Caco-2 (cell line): ENCODE results near the gene BCO2. TPM values are rescaled to one million over a fixed set of nuclear protein-coding genes. Genes with fewer than 3 reads are reported as not detected.

Experiments used
- BruUV-seq: library from RNA; stranded (reverse); fragments of 400-500 nt; replicated peaks from 2 replicates; lab custom pipeline; 2021; lab: Mats Ljungman, UMichigan
- CTCF ChIA-PET: fragments of 300-600 bp; sonication (Branson Sonifier 250); formaldehyde crosslinking; loops from one replicate; lab custom pipeline; 2022; ENCODE audit warnings: antibody characterized with exemption; lab: Charles Lee
- POLR2A ChIA-PET: fragments of 300-600 bp; sonication (Branson Sonifier 250); formaldehyde crosslinking; loops from one replicate; lab custom pipeline; 2022; ENCODE audit warnings: antibody characterized with exemption; lab: Charles Lee
- DNase-seq, 2 experiments: peaks; one replicate each; pipeline versions ENCODE4 v3.0.0 to v3.0.0-alpha.2; 2020 to 2022
- H3K27me3 ChIP-seq: replicated peaks from 2 replicates; pipeline ENCODE4 v1.6.0; 2011; ENCODE audit warnings: low read length; ENCODE audit not compliant: control insufficient read depth, insufficient read depth
- H3K36me3 ChIP-seq: 2 replicates; pipeline ENCODE4 v1.5.1; 2011; ENCODE audit warnings: low read length; ENCODE audit not compliant: control insufficient read depth, insufficient read depth
- H3K4me1 ChIP-seq: fragments of 250-450 bp; sonication (Bioruptor Pico); 2 replicates; pipeline ENCODE4 v1.5.1; 2020; ENCODE audit warnings: mild to moderate bottlenecking
- H3K4me3 ChIP-seq: 2 replicates; pipeline ENCODE4 v1.5.1; 2011; ENCODE audit warnings: low read depth, mild to moderate bottlenecking, control low read depth, low read length
- H3K9me3 ChIP-seq: fragments of 250-450 bp; sonication (Bioruptor Pico); 2 replicates; pipeline ENCODE4 v1.5.1; 2020; ENCODE audit warnings: mild to moderate bottlenecking, moderate library complexity
- H3K27ac Mint-ChIP-seq: one replicate; pipeline ENCODE4 v1.8.0; 2022; ENCODE audit warnings: mixed read lengths; ENCODE audit not compliant: unreplicated experiment
- H3K27me3 Mint-ChIP-seq: one replicate; pipeline ENCODE4 v1.8.0; 2022; ENCODE audit warnings: mixed read lengths; ENCODE audit not compliant: insufficient read depth, unreplicated experiment
- H3K36me3 Mint-ChIP-seq: one replicate; pipeline ENCODE4 v1.8.0; 2022; ENCODE audit warnings: mild to moderate bottlenecking, mixed read lengths; ENCODE audit not compliant: insufficient read depth, unreplicated experiment
- H3K4me1 Mint-ChIP-seq: one replicate; pipeline ENCODE4 v1.8.0; 2022; ENCODE audit warnings: low read depth, mixed read lengths; ENCODE audit not compliant: unreplicated experiment
- H3K4me3 Mint-ChIP-seq: one replicate; pipeline ENCODE4 v1.8.0; 2022; ENCODE audit warnings: mild to moderate bottlenecking, moderate library complexity, mixed read lengths; ENCODE audit not compliant: unreplicated experiment
- H3K9me3 Mint-ChIP-seq: one replicate; pipeline ENCODE4 v1.8.0; 2022; ENCODE audit warnings: mixed read lengths; ENCODE audit not compliant: unreplicated experiment
- CTCF ChIP-seq, 2 experiments: fragments of 200-600 bp in 1 of 2; IDR thresholded peaks; 1 replicate in 1 of 2; 2 replicates in 1 of 2; pipeline versions ENCODE4 v1.5.1 to v1.8.0; 2011 to 2022; ENCODE audit warnings: antibody characterized with exemption in 1 of 2, control low read depth in 1 of 2, inconsistent platforms in 1 of 2, low read depth in 1 of 2, low read length in 1 of 2, mild to moderate bottlenecking in 1 of 2, moderate library complexity in 1 of 2; ENCODE audit not compliant: insufficient read depth in 1 of 2, severe bottlenecking in 1 of 2, unreplicated experiment in 1 of 2
- intact Hi-C: fragments of 100-400 bp; cut with micrococcal nuclease; formaldehyde crosslinking; loops from one replicate; pipeline ENCODE4 v1.10.0; 2022; ENCODE audit not compliant: unreplicated experiment
- total RNA-seq: library from RNA; stranded (reverse); gene quantifications from 2 replicates; pipeline ENCODE4 v1.2.3, GENCODE V29; 2022

Gene BCO2
- total RNA-seq, 1 experiment from 2014 or later = 2.2 TPM

- no peaks in the 10 kb centered on the region for H3K9me3 Mint-ChIP-seq
- CTCF ChIA-PET = interaction anchor here (0.5 to 1.2 kb wide), 3 partner anchors 9 to 162 kb away, joined by 3 to 5 read pairs (median 3); partner anchors contain the start of gene BCO2
- H3K27ac Mint-ChIP-seq = peak overlapping the region; percentile 23
- no peaks in the 10 kb centered on the region for H3K36me3 ChIP-seq
- no peak overlapping the region for H3K4me3 ChIP-seq
- H3K9me3 ChIP-seq = no peaks in the 10 kb centered on the region
- DNase-seq = peak; percentile 39 to 62
- no TSS peak for BruUV-seq
- TF ChIP-seq CTCF (IDR thresholded peaks at IDR 0.05; ENCODE audit: insufficient read depth in 1 of 2, low read depth in 1 of 2, low read length in 1 of 2, severe bottlenecking in 1 of 2, unreplicated experiment in 1 of 2) = no peak
- POLR2A ChIA-PET = no interaction called here
- no peaks in the 10 kb centered on the region for H3K27me3 ChIP-seq
- intact Hi-C loops = no loop called here
- H3K27me3 Mint-ChIP-seq = no peaks in the 10 kb centered on the region
- H3K4me1 Mint-ChIP-seq = peaks cover 27% of the 10 kb centered on the region
- H3K36me3 Mint-ChIP-seq = no peaks in the 10 kb centered on the region
- no peak overlapping the region for H3K4me3 Mint-ChIP-seq
- peaks cover 32% of the 10 kb centered on the region for H3K4me1 ChIP-seq
Observed at GRCh38 chr11:112166562-112166961, 8.8 kb upstream of the BCO2 start.

- no peaks in the 10 kb centered on the region for H3K9me3 ChIP-seq
- no peaks in the 10 kb centered on the region for H3K27me3 ChIP-seq
- ChIA-PET POLR2A (no interaction called here), CTCF (interaction anchor here (1.1 to 1.2 kb wide), 2 partner anchors 8 to 47 kb away, joined by 3 to 5 read pairs; partner anchors contain the start of gene BCO2)
- no TSS peak for BruUV-seq
- Mint-ChIP-seq H3K4me1 (peaks cover 23% of the 10 kb centered on the region), H3K27me3 (no peaks in the 10 kb centered on the region), H3K27ac (peak within 1 kb of the TSS; percentile 23), H3K9me3 (no peaks in the 10 kb centered on the region), H3K4me3 (no peak within 1 kb of the TSS), H3K36me3 (no peaks in the 10 kb centered on the region)
- H3K4me1 ChIP-seq = peaks cover 32% of the 10 kb centered on the region
- H3K4me3 ChIP-seq = no peak within 1 kb of the TSS
- no peaks in the 10 kb centered on the region for H3K36me3 ChIP-seq
- intact Hi-C loops = no loop called here
- TF ChIP-seq CTCF (IDR thresholded peaks at IDR 0.05; ENCODE audit: insufficient read depth in 1 of 2, low read depth in 1 of 2, low read length in 1 of 2, severe bottlenecking in 1 of 2, unreplicated experiment in 1 of 2) = no peak
- DNase-seq = no peak
Observed at GRCh38 chr11:112167145-112167544, 8.2 kb upstream of the BCO2 start, which contains the start of gene TEX12. TEX12 (plus strand) TSS chr11:112167372; CDS start chr11:112169269, 1,897 bp downstream.

- H3K36me3 ChIP-seq = no peaks in the 10 kb centered on the region
- no peak for TF ChIP-seq CTCF (IDR thresholded peaks at IDR 0.05; ENCODE audit: insufficient read depth in 1 of 2, low read depth in 1 of 2, low read length in 1 of 2, severe bottlenecking in 1 of 2, unreplicated experiment in 1 of 2)
- no peak overlapping the region for H3K4me3 ChIP-seq
- no peak overlapping the region for H3K27ac Mint-ChIP-seq
- ChIA-PET CTCF (no interaction called here), POLR2A (interaction anchor here (0.9 kb wide), 1 partner anchor 9 kb away, joined by 3 read pairs; the partner anchor contains the start of gene IL18)
- intact Hi-C loops = no loop called here
- peaks cover 21% of the 10 kb centered on the region for H3K4me1 Mint-ChIP-seq
- H3K27me3 ChIP-seq = no peaks in the 10 kb centered on the region
- H3K27me3 Mint-ChIP-seq = peaks cover 5% of the 10 kb centered on the region
- BruUV-seq = no TSS peak
- peaks cover 6% of the 10 kb centered on the region for H3K36me3 Mint-ChIP-seq
- no peak overlapping the region for H3K4me3 Mint-ChIP-seq
- peaks cover 14% of the 10 kb centered on the region for H3K4me1 ChIP-seq
- DNase-seq = no peak
- no peaks in the 10 kb centered on the region for H3K9me3 ChIP-seq
- no peaks in the 10 kb centered on the region for H3K9me3 Mint-ChIP-seq
Observed at GRCh38 chr11:112172362-112172994, 2.8 kb upstream of the BCO2 start.
